ENCODE measurements around the gene WWOX.

The WWOX gene

GRCh38 chr16:78608305-78608776 is 508.9 kb downstream of the WWOX start:
- DNase-seq (ENCODE audit: low read depth in 2 of 2) = no peak

GRCh38 chr16:78609402-78610274 is 510.2 kb downstream of the WWOX start:
- no peak for DNase-seq (ENCODE audit: low read depth in 2 of 2)

- DNase-seq (ENCODE audit: low read depth in 2 of 2) = no peak
These were observed 511.9 kb downstream of the WWOX start for GRCh38 chr16:78611318-78611717.

GRCh38 chr16:78619811-78620210 is 520.4 kb downstream of the WWOX start:
- no peak for DNase-seq (ENCODE audit: low read depth in 2 of 2)

GRCh38 chr16:78620291-78620690 is 520.8 kb downstream of the WWOX start:
- no peak for DNase-seq (ENCODE audit: low read depth in 2 of 2)

- no peak for DNase-seq (ENCODE audit: low read depth in 2 of 2)
These were observed 524.3 kb downstream of the WWOX start for GRCh38 chr16:78623796-78624195.

- no peak for DNase-seq (ENCODE audit: low read depth in 2 of 2)
These were observed 524.9 kb downstream of the WWOX start for GRCh38 chr16:78624366-78624765.

GRCh38 chr16:78628461-78629045 is 529.1 kb downstream of the WWOX start:
- DNase-seq (ENCODE audit: low read depth in 2 of 2) = no peak

- no peak for DNase-seq (ENCODE audit: low read depth in 2 of 2)
These were observed 529.7 kb downstream of the WWOX start for GRCh38 chr16:78629173-78629572.

- no peak for DNase-seq (ENCODE audit: low read depth in 2 of 2)
These were observed 530.6 kb downstream of the WWOX start for GRCh38 chr16:78630102-78630501.

GRCh38 chr16:78633551-78633950 is 534.1 kb downstream of the WWOX start:
- DNase-seq (ENCODE audit: low read depth in 2 of 2) = no peak

- no peak for DNase-seq (ENCODE audit: low read depth in 2 of 2)
These were observed 536.4 kb downstream of the WWOX start for GRCh38 chr16:78635807-78636206.

GRCh38 chr16:78638371-78638770 is 538.9 kb downstream of the WWOX start:
- DNase-seq (ENCODE audit: low read depth in 2 of 2) = no peak

GRCh38 chr16:78639775-78640174 is 540.3 kb downstream of the WWOX start:
- no peak for DNase-seq (ENCODE audit: low read depth in 2 of 2)

GRCh38 chr16:78640886-78641285 is 541.4 kb downstream of the WWOX start:
- DNase-seq (ENCODE audit: low read depth in 2 of 2) = no peak

- DNase-seq (ENCODE audit: low read depth in 2 of 2) = no peak
These were observed 542.0 kb downstream of the WWOX start for GRCh38 chr16:78641433-78641832.

- DNase-seq (ENCODE audit: low read depth in 2 of 2) = no peak
These were observed 543.3 kb downstream of the WWOX start for GRCh38 chr16:78642621-78643285.

GRCh38 chr16:78645657-78646056 is 546.2 kb downstream of the WWOX start:
- no peak for DNase-seq (ENCODE audit: low read depth in 2 of 2)

- no peak for DNase-seq (ENCODE audit: low read depth in 2 of 2)
These were observed 547.6 kb downstream of the WWOX start for GRCh38 chr16:78647019-78647418.

- DNase-seq (ENCODE audit: low read depth in 2 of 2) = no peak
These were observed 548.0 kb downstream of the WWOX start for GRCh38 chr16:78647491-78647890.

GRCh38 chr16:78648517-78648916 is 549.1 kb downstream of the WWOX start:
- no peak for DNase-seq (ENCODE audit: low read depth in 2 of 2)

GRCh38 chr16:78650339-78651074 is 551.1 kb downstream of the WWOX start:
- no peak for DNase-seq (ENCODE audit: low read depth in 2 of 2)
